T-cell (primary cell): ENCODE measurements around the gene PEAK3. TPM values are rescaled to one million over a fixed set of nuclear protein-coding genes. Genes with fewer than 3 reads are reported as not detected.

ENCODE experiments used
- ATAC-seq, 4 experiments: fragments of 200-7000 bp in 3 of 4; fragments of 150-1000 bp in 1 of 4; cut with Tn5 transposase; replicated peaks in 1 of 4; 1 replicate in 3 of 4; 2 replicates in 1 of 4; pipeline ENCODE4 v1.10.0; 2021; ENCODE audit warnings: moderate library complexity in 3 of 4, mild to moderate bottlenecking in 2 of 4, moderate number of reproducible peaks in 1 of 4
- CTCF ChIA-PET, 2 donors: fragments of 300-600 bp; sonication (Branson Sonifier 250); formaldehyde crosslinking; loops; one replicate each; lab custom pipeline; 2022; ENCODE audit warnings: antibody characterized with exemption in 2 of 2; lab: Charles Lee
- POLR2A ChIA-PET, 2 donors: fragments of 300-600 bp; sonication (Branson Sonifier 250); formaldehyde crosslinking; loops; one replicate each; lab custom pipeline; 2022; ENCODE audit warnings: antibody characterized with exemption in 2 of 2; lab: Charles Lee
- DNase-seq, 35 experiments: peaks; one replicate each; pipeline versions ENCODE4 v3.0.0 to v3.0.0-alpha.2; 2013 to 2023
- H3K27ac ChIP-seq: one replicate; pipeline ENCODE4 v1.5.1; 2013; ENCODE audit warnings: low read length
- H3K27me3 ChIP-seq, 2 experiments: replicated peaks in 1 of 2; 1 replicate in 1 of 2; 2 replicates in 1 of 2; pipeline versions ENCODE4 v1.6.1 to v1.7.0; 2013; ENCODE audit warnings: low read length in 1 of 2, mixed read lengths in 1 of 2; ENCODE audit not compliant: control insufficient read depth in 2 of 2, insufficient read depth in 2 of 2; ENCODE audit errors: extremely low read depth in 1 of 2
- H3K36me3 ChIP-seq, 2 donors: 1 replicate in 1 of 2; 2 replicates in 1 of 2; pipeline versions ENCODE4 v1.6.1 to v1.7.0; 2013; ENCODE audit warnings: low read length in 1 of 2; ENCODE audit not compliant: control insufficient read depth in 2 of 2, insufficient read depth in 1 of 2; ENCODE audit errors: extremely low read depth in 1 of 2
- H3K4me1 ChIP-seq, 2 experiments: 1 replicate in 1 of 2; 2 replicates in 1 of 2; pipeline versions ENCODE4 v1.6.1 to v1.7.0; 2013; ENCODE audit warnings: low read length in 2 of 2, mixed read lengths in 1 of 2; ENCODE audit not compliant: insufficient read depth in 2 of 2, control insufficient read depth in 1 of 2; ENCODE audit errors: extremely low read depth in 1 of 2
- H3K4me3 ChIP-seq, 2 donors: 1 replicate in 1 of 2; 2 replicates in 1 of 2; pipeline versions ENCODE4 v1.5.1 to v1.7.0; 2013; ENCODE audit warnings: mild to moderate bottlenecking in 2 of 2, low read length in 1 of 2, moderate library complexity in 1 of 2; ENCODE audit not compliant: control insufficient read depth in 1 of 2; ENCODE audit errors: extremely low read depth in 1 of 2
- H3K9me3 ChIP-seq: 2 replicates; pipeline ENCODE4 v1.7.0; 2013
- H3K27ac Mint-ChIP-seq, 2 donors: one replicate each; pipeline ENCODE4 v1.8.0; 2020 to 2021; ENCODE audit warnings: mild to moderate bottlenecking in 2 of 2, mixed read lengths in 2 of 2
- H3K27me3 Mint-ChIP-seq, 2 donors: one replicate each; pipeline ENCODE4 v1.8.0; 2021 to 2022; ENCODE audit warnings: mixed read lengths in 2 of 2
- H3K36me3 Mint-ChIP-seq: one replicate; pipeline ENCODE4 v1.8.0; 2021; ENCODE audit warnings: mixed read lengths
- H3K4me1 Mint-ChIP-seq, 3 donors: one replicate each; pipeline ENCODE4 v1.8.0; 2020 to 2022; ENCODE audit warnings: mixed read lengths in 3 of 3, mild to moderate bottlenecking in 1 of 3
- H3K4me3 Mint-ChIP-seq, 3 donors: one replicate each; pipeline ENCODE4 v1.8.0; 2020 to 2022; ENCODE audit warnings: mild to moderate bottlenecking in 3 of 3, mixed read lengths in 3 of 3, moderate library complexity in 3 of 3
- H3K9me3 Mint-ChIP-seq, 3 donors: one replicate each; pipeline ENCODE4 v1.8.0; 2020 to 2022; ENCODE audit warnings: mixed read lengths in 3 of 3
- WGBS: methylation state at CpG from one replicate; pipeline ENCODE4 v1.1.5; 2013; ENCODE audit warnings: missing lambda C conversion rate; ENCODE audit not compliant: insufficient coverage; 5-methylcytosine and 5-hydroxymethylcytosine counted together
- total RNA-seq, 35 experiments: library from RNA in 6 of 35; stranded (reverse) in 6 of 35; fragments of 120-200 nt in 1 of 35; gene quantifications; one replicate each; pipeline versions ENCODE4 v1.2.1 to v1.2.4 and lab custom pipeline; 2013 to 2026

Gene PEAK3
- total RNA-seq, 5 donors from 2014 or later (not counting 1 experiment from before 2014, with no cell fraction given): 0.22 to 0.49 (median 0.30) TPM; not detected in 2

GRCh38 chr19:2246801-2247361 lies 35.1 kb downstream of the PEAK3 start:
- DNase-seq: no peak
- Mint-ChIP-seq H3K27ac (no peak overlapping the region), H3K4me1 (peaks cover 9 to 18% (median 12%) of the 10 kb centered on the region in 3 donors), H3K27me3 (peaks cover 0 to 4% of the 10 kb centered on the region in 2 donors), H3K36me3 (peaks cover 18% of the 10 kb centered on the region), H3K9me3 (no peaks in the 10 kb centered on the region), H3K4me3 (no peak overlapping the region)
- ChIA-PET POLR2A (no interaction called here), CTCF (no interaction called here)
- 94% methylated on average over 26 of the region's 26 CpGs for WGBS
- H3K36me3 ChIP-seq: peaks cover 17 to 54% of the 10 kb centered on the region in 2 donors
- H3K9me3 ChIP-seq: no peaks in the 10 kb centered on the region
- no peak overlapping the region for H3K4me3 ChIP-seq
- peaks cover 4 to 51% of the 10 kb centered on the region in 2 experiments for H3K4me1 ChIP-seq
- H3K27me3 ChIP-seq: peaks cover 0 to 31% of the 10 kb centered on the region in 2 experiments
- no peak overlapping the region for H3K27ac ChIP-seq
- ATAC-seq: no peak

GRCh38 chr19:2246014-2246620 lies 35.9 kb downstream of the PEAK3 start:
- Mint-ChIP-seq H3K9me3 (no peaks in the 10 kb centered on the region), H3K27ac (no peak overlapping the region), H3K4me3 (no peak overlapping the region), H3K36me3 (peaks cover 18% of the 10 kb centered on the region), H3K4me1 (peaks cover 16 to 25% (median 17%) of the 10 kb centered on the region in 3 donors), H3K27me3 (peaks cover 0 to 4% of the 10 kb centered on the region in 2 donors)
- H3K27me3 ChIP-seq: peaks cover 0 to 27% of the 10 kb centered on the region in 2 experiments
- H3K27ac ChIP-seq: no peak overlapping the region
- no peaks in the 10 kb centered on the region for H3K9me3 ChIP-seq
- peaks cover 1 to 54% of the 10 kb centered on the region in 2 experiments for H3K4me1 ChIP-seq
- ATAC-seq: no peak
- ChIA-PET POLR2A (interaction anchor here in 1 of 2 donors (0.5 kb wide), 1 partner anchor 15 kb away, joined by 3 read pairs; no protein-coding TSS in a partner anchor), CTCF (no interaction called here)
- no peak for DNase-seq
- 97% methylated on average over 18 of the region's 25 CpGs for WGBS
- peaks cover 17 to 61% of the 10 kb centered on the region in 2 donors for H3K36me3 ChIP-seq
- H3K4me3 ChIP-seq: no peak overlapping the region

GRCh38 chr19:2245273-2245672 lies 36.7 kb downstream of the PEAK3 start:
- Mint-ChIP-seq H3K4me1 (peaks cover 25 to 32% (median 26%) of the 10 kb centered on the region in 3 donors), H3K9me3 (no peaks in the 10 kb centered on the region), H3K36me3 (peaks cover 18% of the 10 kb centered on the region), H3K27ac (no peak overlapping the region), H3K4me3 (no peak overlapping the region), H3K27me3 (peaks cover 0 to 4% of the 10 kb centered on the region in 2 donors)
- DNase-seq (no peak), ATAC-seq (no peak)
- ChIA-PET CTCF (no interaction called here), POLR2A (no interaction called here)
- WGBS: 96% methylated on average over 15 of the region's 15 CpGs
- H3K4me3 ChIP-seq: no peak overlapping the region
- H3K27ac ChIP-seq: no peak overlapping the region
- peaks cover 17 to 64% of the 10 kb centered on the region in 2 donors for H3K36me3 ChIP-seq
- H3K4me1 ChIP-seq: peaks cover 9 to 54% of the 10 kb centered on the region in 2 experiments
- no peaks in the 10 kb centered on the region for H3K9me3 ChIP-seq
- peaks cover 0 to 23% of the 10 kb centered on the region in 2 experiments for H3K27me3 ChIP-seq

GRCh38 chr19:2244486-2244885 lies 37.5 kb downstream of the PEAK3 start:
- no peak overlapping the region for H3K4me3 Mint-ChIP-seq
- ATAC-seq: no peak
- Histone ChIP-seq H3K4me1 (peaks cover 14 to 54% of the 10 kb centered on the region in 2 experiments), H3K9me3 (no peaks in the 10 kb centered on the region), H3K36me3 (peaks cover 17 to 64% of the 10 kb centered on the region in 2 donors), H3K4me3 (no peak overlapping the region), H3K27me3 (peaks cover 0 to 15% of the 10 kb centered on the region in 2 experiments), H3K27ac (no peak overlapping the region)
- H3K27ac Mint-ChIP-seq: no peak overlapping the region
- ChIA-PET POLR2A (no interaction called here), CTCF (no interaction called here)
- H3K27me3 Mint-ChIP-seq: no peaks in the 10 kb centered on the region
- WGBS: 95% methylated on average over 21 of the region's 21 CpGs
- H3K4me1 Mint-ChIP-seq: peaks cover 31 to 36% (median 34%) of the 10 kb centered on the region in 3 donors
- H3K9me3 Mint-ChIP-seq: no peaks in the 10 kb centered on the region
- peaks cover 21% of the 10 kb centered on the region for H3K36me3 Mint-ChIP-seq
- DNase-seq: no peak

GRCh38 chr19:2244125-2244411 lies 37.9 kb downstream of the PEAK3 start:
- Mint-ChIP-seq H3K36me3 (peaks cover 22% of the 10 kb centered on the region), H3K4me1 (peaks cover 36 to 39% (median 38%) of the 10 kb centered on the region in 3 donors), H3K9me3 (no peaks in the 10 kb centered on the region), H3K27ac (no peak overlapping the region), H3K27me3 (no peaks in the 10 kb centered on the region), H3K4me3 (no peak overlapping the region)
- DNase-seq: no peak
- ATAC-seq: no peak
- peaks cover 17 to 64% of the 10 kb centered on the region in 2 donors for H3K36me3 ChIP-seq
- H3K4me3 ChIP-seq: no peak overlapping the region
- peaks cover 17 to 54% of the 10 kb centered on the region in 2 experiments for H3K4me1 ChIP-seq
- ChIA-PET CTCF (interaction anchor here in 1 of 2 donors (0.6 kb wide), 1 partner anchor 28 kb away, joined by 3 read pairs; no protein-coding TSS in a partner anchor), POLR2A (no interaction called here)
- no peaks in the 10 kb centered on the region for H3K9me3 ChIP-seq
- H3K27me3 ChIP-seq: peaks cover 0 to 11% of the 10 kb centered on the region in 2 experiments
- no peak overlapping the region for H3K27ac ChIP-seq
- WGBS: 92% methylated on average over 12 of the region's 12 CpGs

GRCh38 chr19:2243274-2244124 lies 38.5 kb downstream of the PEAK3 start:
- Mint-ChIP-seq H3K4me1 (peaks cover 41 to 45% (median 44%) of the 10 kb centered on the region in 3 donors), H3K27ac (no peak overlapping the region), H3K36me3 (peaks cover 22% of the 10 kb centered on the region), H3K9me3 (no peaks in the 10 kb centered on the region), H3K27me3 (no peaks in the 10 kb centered on the region), H3K4me3 (no peak overlapping the region)
- Histone ChIP-seq H3K27me3 (peaks cover 0 to 8% of the 10 kb centered on the region in 2 experiments), H3K9me3 (no peaks in the 10 kb centered on the region), H3K27ac (no peak overlapping the region), H3K36me3 (peaks cover 17 to 64% of the 10 kb centered on the region in 2 donors), H3K4me3 (no peak overlapping the region), H3K4me1 (peaks cover 22 to 60% of the 10 kb centered on the region in 2 experiments)
- ChIA-PET POLR2A (no interaction called here), CTCF (interaction anchor here (0.5 to 0.6 kb wide), 2 partner anchors 29 to 87 kb away, joined by 3 read pairs; no protein-coding TSS in a partner anchor)
- 93% methylated on average over 28 of the region's 32 CpGs for WGBS
- DNase-seq (no peak), ATAC-seq (no peak)
